ENCODE data around the gene SF3B5.

DNA sequence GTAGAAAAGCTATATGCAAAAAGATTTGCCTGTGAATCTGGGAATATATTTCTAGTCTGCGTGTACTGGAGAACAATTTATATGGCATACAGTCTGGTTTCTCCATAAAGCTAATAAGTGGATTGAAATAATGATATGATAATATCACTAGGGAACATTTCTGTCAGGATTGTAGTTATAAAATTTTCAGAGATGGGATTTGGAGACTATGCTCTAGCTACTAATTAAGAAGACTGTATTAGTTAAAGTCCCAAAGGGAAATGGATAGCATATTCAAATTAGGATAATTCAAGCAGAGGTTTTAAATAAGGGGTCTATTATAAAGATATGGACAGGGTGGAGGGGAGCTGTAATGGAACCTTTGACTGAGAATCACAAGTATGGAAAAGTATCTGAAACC lies 47.7 kb upstream of the SF3B5 start:
- TF ChIP-seq SUZ12 (IDR thresholded peaks at IDR 0.05) (no peak), BHLHE40 (IDR thresholded peaks at IDR 0.05; ENCODE audit: borderline replicate concordance) (no peak), SP1 (IDR thresholded peaks at IDR 0.05) (no peak), FOXM1 (IDR thresholded peaks at IDR 0.05; ENCODE audit: borderline replicate concordance) (no peak), ZNF384 (IDR thresholded peaks at IDR 0.05) (no peak), FOXA1 (IDR thresholded peaks at IDR 0.05) (no peak), FOXK2 (IDR thresholded peaks at IDR 0.05) (no peak), CTBP1 (IDR thresholded peaks at IDR 0.05; ENCODE audit: borderline replicate concordance) (no peak), TARDBP (IDR thresholded peaks at IDR 0.05) (no peak), ELF4 (IDR thresholded peaks at IDR 0.05) (no peak)
